Sigmoid colon (tissue), 7 donors: ENCODE measurements around the gene ITGB2. TPM values are rescaled to one million over a fixed set of nuclear protein-coding genes. Genes with fewer than 3 reads are reported as not detected.

Source experiments
- DNase-seq: peaks from one replicate; pipeline ENCODE4 v3.0.0-alpha.2; 2019
- H3K27ac ChIP-seq, 4 donors: fragments of 200-600 bp; sonication (generic); one replicate each; pipeline ENCODE4 v1.5.1; 2016 to 2019; ENCODE audit warnings: mild to moderate bottlenecking in 1 of 4
- H3K27me3 ChIP-seq, 3 donors: fragments of 200-600 bp; sonication (generic); one replicate each; pipeline ENCODE4 v1.5.1; 2019; ENCODE audit warnings: mild to moderate bottlenecking in 1 of 3
- H3K36me3 ChIP-seq, 4 donors: fragments of 200-600 bp; sonication (generic); one replicate each; pipeline ENCODE4 v1.5.1; 2016 to 2019
- H3K4me1 ChIP-seq, 4 donors: fragments of 200-600 bp; sonication (generic); one replicate each; pipeline ENCODE4 v1.5.1; 2017 to 2019
- H3K4me3 ChIP-seq, 4 donors: fragments of 200-600 bp; sonication (generic); one replicate each; pipeline ENCODE4 v1.5.1; 2017 to 2019; ENCODE audit warnings: mild to moderate bottlenecking in 2 of 4, moderate library complexity in 1 of 4
- H3K9me3 ChIP-seq, 4 donors: fragments of 200-600 bp in 3 of 4; sonication (generic) in 3 of 4; one replicate each; pipeline versions ENCODE4 v1.5.1 to v1.6.1; 2013 to 2019
- EP300 ChIP-seq, 4 donors: sonication (generic); formaldehyde crosslinking; IDR thresholded peaks; one replicate each; pipeline ENCODE4 v1.6.1; 2017; ENCODE audit warnings: antibody characterized with exemption in 4 of 4
- POLR2A ChIP-seq, 2 donors: fragments of 450-650 bp; IDR thresholded peaks; one replicate each; pipeline ENCODE4 v1.6.1; 2016; ENCODE audit warnings: antibody characterized with exemption in 2 of 2, mild to moderate bottlenecking in 2 of 2, moderate library complexity in 2 of 2
- POLR2AphosphoS5 ChIP-seq, 4 donors: sonication (generic); formaldehyde crosslinking; IDR thresholded peaks; one replicate each; pipeline ENCODE4 v1.6.1; 2017; ENCODE audit warnings: antibody characterized with exemption in 4 of 4
- WGBS, 2 donors: extraction: QIAGEN DNeasy Blood & Tissue Kit; methylation state at CpG; one replicate each; pipeline ENCODE4 v1.1.7; 2013; 5-methylcytosine and 5-hydroxymethylcytosine counted together
- intact Hi-C: fragments of 100-400 bp; cut with DNase I; formaldehyde crosslinking; loops from one replicate; pipeline ENCODE4 v1.15.1; 2023
- polyA plus RNA-seq, 3 donors: library from polyadenylated mRNA; stranded (reverse); fragments of 200-250 nt; gene quantifications; one replicate each; pipeline ENCODE4 v1.2.3, GENCODE V29; 2013
- total RNA-seq, 4 donors: library from RNA; depleted of rRNA; stranded (reverse); fragments of >200 nt; gene quantifications; one replicate each; pipeline ENCODE4 v1.1.0, GENCODE V29; 2016
- TF ChIP-seq, protein P1 (sequence below), 4 experiments: fragments of 450-650 bp in 3 of 4; fragments of 200-600 bp in 1 of 4; IDR thresholded peaks; one replicate each; pipeline ENCODE4 v1.5.1; 2016 to 2019; ENCODE audit warnings: antibody characterized with exemption in 4 of 4, mild to moderate bottlenecking in 3 of 4, moderate library complexity in 2 of 4
- donor health status: healthy with polysubstance abuse.
- donor health status: Bipolar disorder and iron deficiency.
- donor health status: healthy.

The ITGB2 gene
- total and polyA plus RNA-seq, 7 donors, result 14.7 to 103 (median 55.9) TPM

DNA sequence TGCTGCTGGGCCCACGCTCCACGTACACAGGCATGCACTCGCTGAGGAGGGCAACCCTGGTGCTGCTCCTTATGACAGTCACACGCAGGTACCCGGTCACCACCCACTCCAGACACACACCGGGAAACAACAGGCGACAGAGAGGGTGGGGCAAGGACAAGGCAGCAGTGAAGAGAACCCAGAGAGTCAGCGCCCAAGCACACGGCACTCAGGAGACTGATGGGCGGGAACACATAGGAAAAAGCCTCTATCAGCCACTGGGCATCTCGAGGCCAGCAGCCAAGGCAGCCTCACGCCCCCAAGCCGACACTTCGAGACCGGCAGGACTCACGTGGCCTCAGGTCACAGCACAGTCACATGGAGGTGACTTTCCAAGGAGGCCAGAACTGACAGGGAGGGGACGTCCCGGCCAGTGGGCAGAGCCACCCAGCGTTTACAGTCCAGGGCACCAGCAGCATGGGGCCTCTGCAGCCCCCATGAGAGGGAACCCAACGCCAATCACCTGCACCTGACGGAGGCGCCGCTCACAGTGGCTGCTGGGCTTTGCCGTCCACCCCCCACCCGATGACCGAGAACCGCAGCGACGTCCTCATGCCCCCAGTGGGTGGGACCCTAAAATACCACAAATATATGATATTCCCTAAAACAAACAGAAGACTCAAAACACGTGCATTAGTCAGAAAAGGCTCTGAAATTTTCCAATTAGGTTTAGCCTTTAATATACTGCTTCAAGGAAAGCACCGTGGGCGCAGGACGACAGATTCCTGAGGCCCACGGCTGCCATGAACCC lies 66.9 kb downstream of the ITGB2 start:
- Histone ChIP-seq H3K27me3 (no peaks in the 10 kb centered on the region), H3K27ac (no peak overlapping the region), H3K36me3 (peaks cover 12 to 98% (median 60%) of the 10 kb centered on the region in 4 donors), H3K4me3 (no peak overlapping the region), H3K4me1 (peaks cover 0 to 8% (median 3%) of the 10 kb centered on the region in 4 donors), H3K9me3 (no peaks in the 10 kb centered on the region)
- WGBS, 2 donors, result 71 to 83% methylated on average over 34 of the region's 34 CpGs
- intact Hi-C loops, result no loop called here
- no peak for DNase-seq
- no peak for TF ChIP-seq POLR2A (IDR thresholded peaks at IDR 0.05)
- no peak for TF ChIP-seq POLR2AphosphoS5 (IDR thresholded peaks at IDR 0.05)
- no peak for TF ChIP-seq EP300 (IDR thresholded peaks at IDR 0.05)
- TF ChIP-seq, protein P1, sequence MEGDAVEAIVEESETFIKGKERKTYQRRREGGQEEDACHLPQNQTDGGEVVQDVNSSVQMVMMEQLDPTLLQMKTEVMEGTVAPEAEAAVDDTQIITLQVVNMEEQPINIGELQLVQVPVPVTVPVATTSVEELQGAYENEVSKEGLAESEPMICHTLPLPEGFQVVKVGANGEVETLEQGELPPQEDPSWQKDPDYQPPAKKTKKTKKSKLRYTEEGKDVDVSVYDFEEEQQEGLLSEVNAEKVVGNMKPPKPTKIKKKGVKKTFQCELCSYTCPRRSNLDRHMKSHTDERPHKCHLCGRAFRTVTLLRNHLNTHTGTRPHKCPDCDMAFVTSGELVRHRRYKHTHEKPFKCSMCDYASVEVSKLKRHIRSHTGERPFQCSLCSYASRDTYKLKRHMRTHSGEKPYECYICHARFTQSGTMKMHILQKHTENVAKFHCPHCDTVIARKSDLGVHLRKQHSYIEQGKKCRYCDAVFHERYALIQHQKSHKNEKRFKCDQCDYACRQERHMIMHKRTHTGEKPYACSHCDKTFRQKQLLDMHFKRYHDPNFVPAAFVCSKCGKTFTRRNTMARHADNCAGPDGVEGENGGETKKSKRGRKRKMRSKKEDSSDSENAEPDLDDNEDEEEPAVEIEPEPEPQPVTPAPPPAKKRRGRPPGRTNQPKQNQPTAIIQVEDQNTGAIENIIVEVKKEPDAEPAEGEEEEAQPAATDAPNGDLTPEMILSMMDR (IDR thresholded peaks at IDR 0.05), result no peak

DNA sequence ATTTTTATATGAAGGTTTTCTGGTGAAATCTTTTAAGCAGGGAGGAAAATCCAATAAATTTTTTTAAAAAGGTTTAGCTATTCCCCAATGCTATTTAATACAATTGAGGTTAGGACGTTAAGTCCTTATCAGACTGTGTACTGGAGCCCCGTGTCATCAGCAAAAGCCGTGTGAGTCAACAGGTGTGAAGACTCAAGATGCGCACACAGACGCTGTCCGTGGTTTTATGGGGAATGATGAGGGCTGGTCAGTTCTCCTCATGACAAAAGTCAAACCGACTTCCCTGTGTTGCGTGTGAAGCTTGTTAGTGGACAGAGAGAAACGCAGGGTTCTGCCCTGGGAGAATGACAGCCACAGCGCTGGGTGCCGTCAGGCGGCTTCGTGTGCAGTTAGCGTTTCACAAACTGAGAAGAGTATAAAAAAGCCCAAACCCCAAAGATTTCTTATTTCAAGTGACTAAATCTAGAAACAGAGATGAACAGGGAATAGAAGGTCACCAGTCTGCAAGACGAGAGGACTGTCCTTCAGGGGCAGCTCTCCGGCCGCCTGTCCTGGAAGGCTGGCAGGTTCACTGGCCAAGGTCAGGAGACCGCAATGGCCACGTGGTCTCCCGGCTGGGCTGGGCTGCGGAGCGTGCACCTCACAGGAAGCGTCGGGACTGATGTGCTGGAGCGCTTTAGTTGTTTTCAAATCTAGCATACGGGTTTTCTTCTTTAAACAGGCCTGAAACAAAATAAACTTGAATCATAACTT lies 69.6 kb downstream of the ITGB2 start:
- Histone ChIP-seq H3K27ac (no peak overlapping the region), H3K4me3 (no peak overlapping the region), H3K36me3 (peaks cover 14 to 79% (median 51%) of the 10 kb centered on the region in 4 donors), H3K4me1 (peaks cover 0 to 13% (median 11%) of the 10 kb centered on the region in 4 donors), H3K9me3 (no peaks in the 10 kb centered on the region), H3K27me3 (no peaks in the 10 kb centered on the region)
- WGBS, 2 donors, result 79 to 82% methylated on average over 26 of the region's 26 CpGs
- intact Hi-C loops, result no loop called here
- TF ChIP-seq POLR2A (IDR thresholded peaks at IDR 0.05) (no peak), EP300 (IDR thresholded peaks at IDR 0.05) (no peak), POLR2AphosphoS5 (IDR thresholded peaks at IDR 0.05) (no peak)
- TF ChIP-seq, protein P1 (IDR thresholded peaks at IDR 0.05), result no peak
- no peak for DNase-seq

DNA sequence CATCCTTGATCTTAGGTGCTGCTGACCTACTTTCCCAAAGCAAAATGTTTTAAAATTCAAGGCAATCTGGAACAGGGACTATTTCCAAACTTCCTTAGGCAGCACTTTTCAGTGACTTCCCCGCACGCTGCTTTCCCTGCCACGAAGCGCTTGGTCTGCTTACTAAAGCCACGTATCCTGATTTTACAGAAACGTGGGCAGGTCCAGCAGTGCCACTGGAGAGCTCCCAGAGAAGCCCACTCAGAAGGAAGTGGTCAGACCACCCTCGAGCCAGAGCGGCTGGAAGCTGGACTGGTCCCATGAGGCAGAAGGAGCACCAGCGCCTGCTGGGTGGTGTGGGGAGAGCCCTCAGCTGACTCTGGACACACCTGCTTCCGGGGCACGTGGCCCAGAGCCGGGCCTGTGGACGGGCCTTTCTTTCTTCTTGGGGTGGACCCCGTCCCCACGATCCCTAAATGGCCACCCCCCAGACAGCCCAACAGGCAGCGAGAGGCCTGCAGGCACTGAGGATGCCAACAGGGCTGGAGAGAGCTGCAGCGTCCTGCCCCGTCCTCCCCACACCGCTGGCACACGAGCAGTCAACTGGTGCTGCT lies 70.4 kb downstream of the ITGB2 start:
- no peak for TF ChIP-seq EP300 (IDR thresholded peaks at IDR 0.05)
- TF ChIP-seq POLR2A (IDR thresholded peaks at IDR 0.05), result no peak
- TF ChIP-seq, protein P1 (IDR thresholded peaks at IDR 0.05), result no peak
- no peak for TF ChIP-seq POLR2AphosphoS5 (IDR thresholded peaks at IDR 0.05)
- Histone ChIP-seq H3K27me3 (peaks cover 0 to 4% (median 0%) of the 10 kb centered on the region in 3 donors), H3K4me3 (no peak overlapping the region), H3K36me3 (peaks cover 14 to 71% (median 43%) of the 10 kb centered on the region in 4 donors), H3K9me3 (no peaks in the 10 kb centered on the region), H3K27ac (no peak overlapping the region), H3K4me1 (peaks cover 0 to 21% (median 19%) of the 10 kb centered on the region in 4 donors)
- intact Hi-C loops, result no loop called here
- no peak for DNase-seq
- WGBS, 2 donors, result 39 to 81% methylated on average over 20 of the region's 20 CpGs

DNA sequence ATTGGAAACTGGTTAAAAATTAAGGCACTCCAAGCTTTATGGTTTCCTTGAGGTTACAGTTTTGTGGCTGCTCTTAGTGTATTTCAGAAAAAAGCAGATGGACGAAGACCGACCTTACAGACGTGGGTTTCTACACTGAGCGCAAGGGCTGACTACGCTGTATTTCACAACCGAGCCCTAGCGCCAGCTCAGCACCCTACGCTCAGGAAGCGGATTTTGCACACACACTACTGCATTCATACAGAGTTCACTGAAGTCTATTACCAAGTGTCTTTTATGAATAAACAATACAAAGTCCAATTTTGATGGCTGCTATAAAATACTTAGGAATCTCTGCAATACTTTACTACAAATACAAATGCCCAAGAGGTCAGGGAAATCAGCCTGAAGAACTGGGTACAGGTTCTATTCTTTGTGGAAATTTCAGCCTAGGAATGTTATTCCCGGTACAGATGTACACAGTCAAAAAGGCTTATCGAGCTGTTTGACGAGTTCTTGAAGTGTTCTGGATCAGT lies 71.0 kb downstream of the ITGB2 start:
- intact Hi-C loops, result no loop called here
- WGBS, 2 donors, result 17 to 68% methylated on average over 12 of the region's 12 CpGs
- no peak overlapping the region for H3K4me3 ChIP-seq
- no peak overlapping the region for H3K27ac ChIP-seq
- no peak for DNase-seq
- peaks cover 14 to 65% (median 38%) of the 10 kb centered on the region in 4 donors for H3K36me3 ChIP-seq
- peaks cover 0 to 23% (median 19%) of the 10 kb centered on the region in 4 donors for H3K4me1 ChIP-seq
- TF ChIP-seq EP300 (IDR thresholded peaks at IDR 0.05) (no peak), POLR2AphosphoS5 (IDR thresholded peaks at IDR 0.05) (no peak), POLR2A (IDR thresholded peaks at IDR 0.05) (no peak)
- TF ChIP-seq, protein P1 (IDR thresholded peaks at IDR 0.05), result no peak
- H3K9me3 ChIP-seq, result no peaks in the 10 kb centered on the region
- peaks cover 0 to 4% (median 0%) of the 10 kb centered on the region in 3 donors for H3K27me3 ChIP-seq
